GM18868 (cell line): ENCODE data around the gene KRTAP10-2.
"Not testable (repeated sequence)": the region's sequence is repeated elsewhere in the genome, so short reads cannot be mapped to it uniquely, and the experiment has no call there.

Source experiments
- ATAC-seq: cut with Tn5 transposase; IDR thresholded peaks from one replicate; pipeline ENCODE4 v1.9.1; 2021; ENCODE audit warnings: mild to moderate bottlenecking, moderate library complexity; ENCODE audit not compliant: unreplicated experiment

KRTAP10-2 gene

GRCh38 chr21:44551340-44551961 lies at the start of gene KRTAP10-2:
Gene KRTAP10-2, minus strand, starts transcription at chr21:44551505. Its CDS starts 47 bp downstream, at chr21:44551458.
- ATAC-seq: no peak

GRCh38 chr21:44601091-44601490 lies 49.8 kb upstream of the KRTAP10-2 start:
- ATAC-seq: not testable (repeated sequence)

GRCh38 chr21:44600118-44600978 lies 49.0 kb upstream of the KRTAP10-2 start, which contains the start of gene KRTAP10-7:
Gene KRTAP10-7, plus strand, starts transcription at chr21:44600597. Its CDS starts 25 bp downstream, at chr21:44600622.
- ATAC-seq: not testable (repeated sequence)

DNA sequence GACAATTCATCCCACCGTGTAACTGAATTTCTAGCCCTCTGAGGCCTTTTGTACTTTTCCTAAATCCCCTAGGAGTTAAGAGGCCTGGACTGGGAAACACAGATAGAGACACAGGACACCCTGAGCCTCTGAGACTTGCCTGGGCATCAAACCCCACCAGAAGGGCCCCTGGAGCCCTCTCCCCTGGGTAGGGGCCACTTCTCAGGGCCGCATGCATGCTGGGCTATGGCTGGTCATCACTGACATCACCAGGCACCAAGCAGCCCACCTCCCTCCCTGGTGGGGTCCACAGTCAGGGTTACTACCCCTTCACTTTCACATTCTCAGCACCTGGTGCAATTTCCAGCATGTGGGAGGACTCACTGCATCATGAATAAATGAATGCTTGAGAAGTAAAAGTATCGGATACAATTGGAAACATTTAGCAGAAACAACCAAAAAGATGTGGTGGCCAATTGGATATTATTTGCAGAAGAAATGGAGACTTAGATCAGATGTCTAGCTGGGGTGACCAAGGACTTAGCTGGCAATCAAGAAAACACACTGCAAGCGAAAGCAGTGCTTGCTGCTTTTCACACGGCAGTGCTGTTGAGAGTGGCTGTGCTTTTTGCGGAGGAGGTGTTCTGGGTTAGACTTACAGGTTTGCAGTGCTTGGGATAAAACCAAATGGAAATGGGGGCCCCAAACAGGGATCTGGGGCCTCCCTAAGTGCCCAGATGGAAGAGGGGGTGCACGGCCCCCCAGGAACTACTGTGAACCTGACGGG lies 48.1 kb upstream of the KRTAP10-2 start:
- ATAC-seq: no peak

DNA sequence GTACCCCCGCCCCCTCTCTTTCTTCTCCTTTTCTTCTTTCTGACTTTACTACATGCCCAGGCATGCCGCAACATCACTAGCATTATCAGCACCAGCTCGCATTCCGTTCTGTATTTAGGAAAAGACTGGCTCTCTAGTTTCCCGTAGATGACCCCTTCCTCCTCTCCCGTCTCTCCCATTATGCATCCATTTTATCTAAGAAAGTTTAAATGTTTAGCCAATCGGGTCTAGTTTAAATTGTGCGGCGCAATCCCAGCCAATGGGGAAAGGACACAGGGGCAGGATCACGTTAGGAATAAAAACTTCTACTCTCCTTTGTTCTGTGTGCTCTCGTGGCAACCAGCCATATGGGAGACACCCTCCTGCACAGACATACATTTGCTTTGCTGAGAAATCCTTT lies 46.8 kb upstream of the KRTAP10-2 start:
- ATAC-seq: no peak

GRCh38 chr21:44596068-44596725 lies 44.9 kb upstream of the KRTAP10-2 start:
- ATAC-seq: no peak

DNA sequence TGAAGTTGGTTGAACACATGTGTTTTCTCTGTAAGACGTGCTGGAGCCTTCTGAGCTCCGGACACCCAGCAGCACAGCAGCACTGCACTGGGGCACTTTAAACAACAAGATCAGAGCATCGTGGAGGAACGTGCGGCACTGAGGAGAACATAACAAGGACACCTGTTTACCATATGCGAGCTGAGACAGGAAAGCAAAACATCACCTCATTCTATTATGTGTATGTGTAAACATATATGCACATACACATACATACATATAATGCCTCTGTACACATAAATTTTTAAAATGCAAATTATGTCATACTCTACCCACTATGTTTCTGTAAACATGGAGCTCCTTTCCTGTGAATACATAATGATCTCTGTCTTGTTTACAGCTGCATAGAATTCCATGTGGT lies 44.2 kb upstream of the KRTAP10-2 start:
- ATAC-seq: no peak

DNA sequence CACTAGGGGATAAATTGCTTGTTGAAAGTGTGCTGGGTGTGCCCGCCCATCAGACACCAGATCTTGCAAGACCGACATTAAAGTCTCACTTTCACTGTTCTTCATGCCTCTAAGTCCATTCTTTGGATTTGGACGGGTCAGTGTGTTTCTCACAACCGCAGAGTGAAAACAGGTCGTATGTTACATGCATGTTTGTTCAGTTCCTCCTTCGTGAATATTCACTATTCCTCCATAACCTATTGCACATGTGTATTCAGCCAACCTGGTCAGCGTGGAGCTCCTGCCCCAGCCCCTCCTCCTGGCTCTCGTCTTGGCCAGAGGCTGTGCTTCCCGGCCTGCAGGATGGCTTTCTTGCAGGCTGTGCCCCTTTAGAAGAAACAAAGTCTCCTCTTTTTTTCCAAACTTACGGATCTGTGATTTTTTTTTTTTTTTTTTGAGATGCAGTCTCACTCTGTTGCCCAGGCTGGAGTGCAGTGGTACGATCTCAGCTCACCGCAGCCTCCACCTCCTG lies 43.2 kb upstream of the KRTAP10-2 start:
- no peak for ATAC-seq

DNA sequence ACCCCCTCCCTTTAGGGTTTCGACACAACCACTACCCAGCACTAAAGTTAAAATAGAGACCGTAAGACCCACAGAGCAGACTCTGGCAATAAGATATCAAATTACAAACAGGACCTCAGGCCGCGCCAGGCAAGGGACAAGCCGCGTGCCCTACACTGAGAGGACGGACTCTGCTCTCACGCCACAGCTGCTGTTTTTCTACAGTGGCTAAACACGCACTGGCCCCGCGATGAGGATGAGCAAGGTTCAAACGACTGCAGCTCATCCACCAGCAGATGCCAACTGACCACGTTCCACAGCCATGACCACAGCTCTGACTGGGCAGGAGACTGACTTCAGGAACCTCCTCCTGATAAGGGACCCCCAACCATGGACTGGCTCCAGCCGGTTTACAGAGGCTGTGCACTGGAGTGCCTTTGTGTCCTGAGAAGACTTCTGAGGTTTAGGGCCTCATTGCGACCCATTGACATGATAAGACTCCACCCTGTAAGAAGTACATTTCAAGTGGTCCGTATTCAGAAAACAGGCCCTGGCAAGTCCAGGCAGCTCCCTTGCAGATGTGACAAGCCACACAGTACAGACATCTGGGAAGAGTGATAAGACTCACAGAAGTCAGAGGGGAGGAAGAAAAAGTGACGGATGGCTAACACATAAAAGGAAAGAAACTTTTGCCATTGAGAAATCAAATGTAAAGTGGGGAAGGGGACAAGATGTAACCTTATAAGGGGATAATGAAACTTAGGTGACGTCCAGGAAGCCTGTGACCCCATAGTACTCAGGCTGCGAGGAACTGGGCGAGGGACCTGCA lies 42.5 kb upstream of the KRTAP10-2 start:
- ATAC-seq: no peak

- ATAC-seq: no peak
These were observed 41.4 kb upstream of the KRTAP10-2 start, which contains the start of gene KRTAP10-6 for GRCh38 chr21:44592446-44593311. Gene KRTAP10-6, minus strand, starts transcription at chr21:44592505. Its CDS starts 21 bp downstream, at chr21:44592484.

DNA sequence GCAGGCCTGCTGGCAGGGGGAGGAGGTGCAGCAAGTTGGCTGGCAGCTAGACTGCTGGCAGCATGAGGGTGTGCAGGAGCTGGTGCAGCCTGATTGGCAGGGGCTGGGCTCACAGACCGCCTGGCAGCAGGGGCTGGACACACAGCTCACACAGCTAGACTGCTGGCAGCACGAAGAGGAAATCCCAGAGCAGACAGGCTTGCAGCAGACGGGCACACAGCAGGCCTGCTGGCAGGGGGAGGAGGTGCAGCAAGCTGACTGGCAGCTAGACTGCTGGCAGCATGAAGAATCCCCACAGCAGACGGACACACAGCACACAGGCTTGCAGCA lies 40.5 kb upstream of the KRTAP10-2 start:
- ATAC-seq: not testable (repeated sequence)

GRCh38 chr21:44590897-44591800 lies 39.8 kb upstream of the KRTAP10-2 start:
- not testable (repeated sequence) for ATAC-seq

- no peak for ATAC-seq
These were observed 39.0 kb upstream of the KRTAP10-2 start for GRCh38 chr21:44590311-44590721.

DNA sequence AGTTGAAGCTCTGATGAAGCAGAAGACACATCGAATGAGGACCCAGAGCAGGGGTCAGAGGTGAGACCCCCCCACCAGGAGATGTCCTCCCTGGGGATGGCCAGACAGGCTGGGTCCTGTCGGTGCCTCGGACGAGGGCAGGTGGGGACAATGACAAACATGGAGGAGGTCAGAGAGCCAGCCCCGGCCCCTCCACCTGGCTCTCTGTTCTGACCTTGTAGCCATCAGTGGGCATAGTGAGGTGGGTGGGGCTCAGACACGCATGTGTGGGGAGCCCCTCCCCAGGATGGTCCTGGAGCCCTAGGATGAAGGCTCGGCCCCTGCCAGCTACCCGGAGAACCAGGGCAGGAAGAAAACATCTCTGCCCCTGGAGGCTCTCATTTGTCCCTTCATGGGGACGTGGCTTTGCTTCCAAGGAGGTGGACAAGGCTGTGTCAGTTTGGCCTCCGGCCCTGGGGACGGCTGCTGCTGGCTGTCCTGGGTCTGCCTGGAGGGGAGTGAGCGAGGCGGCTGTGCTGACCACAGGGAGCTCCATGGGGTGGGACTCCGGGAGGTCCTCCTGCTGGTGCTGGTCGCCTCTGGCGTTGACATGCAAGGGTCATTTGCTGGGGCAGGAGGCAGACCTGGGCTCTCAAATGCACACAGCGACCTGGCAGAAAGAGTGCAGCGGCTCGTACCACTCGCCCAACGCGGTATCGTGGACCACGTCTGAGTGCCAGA lies 38.4 kb upstream of the KRTAP10-2 start:
- ATAC-seq: no peak

DNA sequence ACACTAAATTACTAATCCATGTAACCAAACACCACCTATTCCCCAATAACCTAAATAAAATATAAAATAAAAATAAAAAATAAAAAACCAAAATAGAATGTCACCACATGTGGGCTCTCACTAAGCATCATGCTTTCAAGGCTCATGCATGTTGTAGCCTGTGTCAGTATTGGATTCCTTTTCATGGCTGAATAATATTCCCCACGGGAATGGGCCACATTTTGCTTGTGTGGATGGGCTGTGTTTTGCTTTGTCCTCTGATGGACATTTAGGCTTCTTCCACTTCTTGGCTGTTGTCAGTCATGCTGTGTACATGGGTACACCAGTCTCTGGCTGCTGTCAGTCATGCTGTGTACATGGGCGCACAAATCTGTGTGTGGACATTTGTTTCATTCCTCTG lies 37.8 kb upstream of the KRTAP10-2 start:
- no peak for ATAC-seq

- no peak for ATAC-seq
These were observed 34.6 kb upstream of the KRTAP10-2 start for GRCh38 chr21:44585892-44586291.

DNA sequence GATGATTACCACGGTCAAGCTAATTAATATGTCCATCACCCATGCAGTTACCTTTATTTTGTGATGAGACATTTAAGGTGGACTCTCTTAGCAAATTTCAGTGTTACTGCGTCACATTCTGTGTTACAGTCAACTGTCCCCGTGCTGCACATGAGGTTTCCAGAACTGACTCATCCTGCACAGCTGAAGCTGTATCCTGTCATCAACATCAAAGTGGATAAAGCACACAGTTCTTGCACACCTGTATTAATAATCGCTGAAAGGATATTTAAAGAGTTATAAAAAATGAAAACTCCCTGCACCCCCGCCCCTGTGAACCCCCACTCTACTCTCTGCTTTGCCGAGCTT lies 32.5 kb upstream of the KRTAP10-2 start:
- ATAC-seq: no peak
